GM15510 (cell line): Measurements from ENCODE around the gene HMGCR.

Experiments
- POLR2A ChIP-seq: IDR thresholded peaks from 3 replicates; pipeline ENCODE4 v1.6.1; 2011; ENCODE audit warnings: borderline replicate concordance; ENCODE audit not compliant: insufficient read length; ENCODE audit errors: extremely low read depth

The HMGCR gene

GRCh38 chr5:75338408-75338807, 1.4 kb downstream of the HMGCR start:
- no peak for TF ChIP-seq POLR2A

GRCh38 chr5:75340714-75341478, 3.9 kb downstream of the HMGCR start:
- no peak for TF ChIP-seq POLR2A

GRCh38 chr5:75341934-75342333, 4.9 kb downstream of the HMGCR start:
- TF ChIP-seq POLR2A, result no peak

- TF ChIP-seq POLR2A, result no peak
Observed at GRCh38 chr5:75342836-75343235, 5.8 kb downstream of the HMGCR start.

- no peak for TF ChIP-seq POLR2A
Observed at GRCh38 chr5:75348241-75348640, 11.2 kb downstream of the HMGCR start.

GRCh38 chr5:75349663-75350062, 12.6 kb downstream of the HMGCR start:
- TF ChIP-seq POLR2A, result no peak

- no peak for TF ChIP-seq POLR2A
Observed at GRCh38 chr5:75351139-75351926, 14.3 kb downstream of the HMGCR start.

- no peak for TF ChIP-seq POLR2A
Observed at GRCh38 chr5:75355236-75355635, 18.2 kb downstream of the HMGCR start.

GRCh38 chr5:75356719-75357118, 19.7 kb downstream of the HMGCR start:
- TF ChIP-seq POLR2A, result no peak

- no peak for TF ChIP-seq POLR2A
Observed at GRCh38 chr5:75358117-75358516, 21.1 kb downstream of the HMGCR start.

GRCh38 chr5:75361310-75361709, 24.3 kb downstream of the HMGCR start:
- no peak for TF ChIP-seq POLR2A

- no peak for TF ChIP-seq POLR2A
Observed at GRCh38 chr5:75362474-75362975, 25.5 kb downstream of the HMGCR start.

GRCh38 chr5:75363111-75363510, 26.1 kb downstream of the HMGCR start:
- TF ChIP-seq POLR2A, result no peak

- TF ChIP-seq POLR2A, result no peak
Observed at GRCh38 chr5:75363726-75364495, 26.9 kb downstream of the HMGCR start.
